Measurements from ENCODE around the gene S100A5.

The S100A5 gene

GRCh38 chr1:153532769-153533599 is 7.8 kb downstream of the S100A5 start:
- DNase-seq: no peak
- TF ChIP-seq CTCF (IDR thresholded peaks at IDR 0.05; ENCODE audit: borderline replicate concordance, extremely low read depth, low read length, poor library complexity, severe bottlenecking) (peak; percentile 14), EZH2 (IDR thresholded peaks at IDR 0.05; ENCODE audit: borderline replicate concordance, low read depth, low read length, severe bottlenecking) (no peak)
- Histone ChIP-seq H4K20me1 (ENCODE audit: insufficient read depth, low read length) (no peaks in the 10 kb centered on the region), H3K27me3 (ENCODE audit: insufficient read depth, low read length, poor library complexity) (peaks cover 2% of the 10 kb centered on the region), H3K9ac (ENCODE audit: low read depth, low read length) (no peak overlapping the region), H3K4me2 (ENCODE audit: insufficient read depth, low read length) (no peak overlapping the region), H3K4me3 (ENCODE audit: low read depth in 1 of 2, low read length in 2 of 2) (no peak overlapping the region), H2AFZ (ENCODE audit: low read depth, low read length) (no peak overlapping the region), H3K4me1 (ENCODE audit: insufficient read depth, low read length) (peaks cover 13% of the 10 kb centered on the region), H3K9me3 (ENCODE audit: insufficient read depth, low read length, severe bottlenecking) (no peaks in the 10 kb centered on the region), H3K27ac (ENCODE audit: low read length) (no peak overlapping the region), H3K36me3 (ENCODE audit: insufficient read depth, low read length) (no peaks in the 10 kb centered on the region), H3K79me2 (ENCODE audit: insufficient read depth, low read length) (no peaks in the 10 kb centered on the region)
- no peak for ATAC-seq (ENCODE audit: insufficient read depth, low read depth)

GRCh38 chr1:153532181-153532580 is 8.6 kb downstream of the S100A5 start:
- peaks cover 13% of the 10 kb centered on the region for H3K4me1 ChIP-seq (ENCODE audit: insufficient read depth, low read length)
- H3K27me3 ChIP-seq (ENCODE audit: insufficient read depth, low read length, poor library complexity): peaks cover 2% of the 10 kb centered on the region
- H3K4me2 ChIP-seq (ENCODE audit: insufficient read depth, low read length): no peak overlapping the region
- DNase-seq: peak; percentile 37
- no peaks in the 10 kb centered on the region for H3K9me3 ChIP-seq (ENCODE audit: insufficient read depth, low read length, severe bottlenecking)
- no peaks in the 10 kb centered on the region for H4K20me1 ChIP-seq (ENCODE audit: insufficient read depth, low read length)
- no peak overlapping the region for H3K4me3 ChIP-seq (ENCODE audit: low read depth in 1 of 2, low read length in 2 of 2)
- H3K27ac ChIP-seq (ENCODE audit: low read length): no peak overlapping the region; the same call in 1 of the 2 replicates
- TF ChIP-seq CTCF (IDR thresholded peaks at IDR 0.05; ENCODE audit: borderline replicate concordance, extremely low read depth, low read length, poor library complexity, severe bottlenecking) (no peak), EZH2 (IDR thresholded peaks at IDR 0.05; ENCODE audit: borderline replicate concordance, low read depth, low read length, severe bottlenecking) (no peak)
- no peaks in the 10 kb centered on the region for H3K36me3 ChIP-seq (ENCODE audit: insufficient read depth, low read length)
- no peak overlapping the region for H3K9ac ChIP-seq (ENCODE audit: low read depth, low read length)
- peak; percentile 83 for ATAC-seq (ENCODE audit: insufficient read depth, low read depth)
- H3K79me2 ChIP-seq (ENCODE audit: insufficient read depth, low read length): no peaks in the 10 kb centered on the region
- peak overlapping the region; percentile 38 for H2AFZ ChIP-seq (ENCODE audit: low read depth, low read length)

GRCh38 chr1:153531638-153532037 is 9.1 kb downstream of the S100A5 start:
- Histone ChIP-seq H3K4me3 (ENCODE audit: low read depth in 1 of 2, low read length in 2 of 2) (no peak overlapping the region), H3K27ac (ENCODE audit: low read length) (0 out of 2 replicates have a peak overlapping the region, but pooled peaks have one; percentile 11), H3K79me2 (ENCODE audit: insufficient read depth, low read length) (no peaks in the 10 kb centered on the region), H4K20me1 (ENCODE audit: insufficient read depth, low read length) (no peaks in the 10 kb centered on the region), H3K9me3 (ENCODE audit: insufficient read depth, low read length, severe bottlenecking) (no peaks in the 10 kb centered on the region), H3K9ac (ENCODE audit: low read depth, low read length) (no peak overlapping the region), H3K27me3 (ENCODE audit: insufficient read depth, low read length, poor library complexity) (peaks cover 2% of the 10 kb centered on the region), H2AFZ (ENCODE audit: low read depth, low read length) (no peak overlapping the region), H3K36me3 (ENCODE audit: insufficient read depth, low read length) (no peaks in the 10 kb centered on the region), H3K4me1 (ENCODE audit: insufficient read depth, low read length) (peaks cover 13% of the 10 kb centered on the region), H3K4me2 (ENCODE audit: insufficient read depth, low read length) (no peak overlapping the region)
- TF ChIP-seq CTCF (IDR thresholded peaks at IDR 0.05; ENCODE audit: borderline replicate concordance, extremely low read depth, low read length, poor library complexity, severe bottlenecking) (no peak), EZH2 (IDR thresholded peaks at IDR 0.05; ENCODE audit: borderline replicate concordance, low read depth, low read length, severe bottlenecking) (no peak)
- no peak for ATAC-seq (ENCODE audit: insufficient read depth, low read depth)
- DNase-seq: no peak
